ENCODE data around the gene LYSET.

LYSET gene

DNA sequence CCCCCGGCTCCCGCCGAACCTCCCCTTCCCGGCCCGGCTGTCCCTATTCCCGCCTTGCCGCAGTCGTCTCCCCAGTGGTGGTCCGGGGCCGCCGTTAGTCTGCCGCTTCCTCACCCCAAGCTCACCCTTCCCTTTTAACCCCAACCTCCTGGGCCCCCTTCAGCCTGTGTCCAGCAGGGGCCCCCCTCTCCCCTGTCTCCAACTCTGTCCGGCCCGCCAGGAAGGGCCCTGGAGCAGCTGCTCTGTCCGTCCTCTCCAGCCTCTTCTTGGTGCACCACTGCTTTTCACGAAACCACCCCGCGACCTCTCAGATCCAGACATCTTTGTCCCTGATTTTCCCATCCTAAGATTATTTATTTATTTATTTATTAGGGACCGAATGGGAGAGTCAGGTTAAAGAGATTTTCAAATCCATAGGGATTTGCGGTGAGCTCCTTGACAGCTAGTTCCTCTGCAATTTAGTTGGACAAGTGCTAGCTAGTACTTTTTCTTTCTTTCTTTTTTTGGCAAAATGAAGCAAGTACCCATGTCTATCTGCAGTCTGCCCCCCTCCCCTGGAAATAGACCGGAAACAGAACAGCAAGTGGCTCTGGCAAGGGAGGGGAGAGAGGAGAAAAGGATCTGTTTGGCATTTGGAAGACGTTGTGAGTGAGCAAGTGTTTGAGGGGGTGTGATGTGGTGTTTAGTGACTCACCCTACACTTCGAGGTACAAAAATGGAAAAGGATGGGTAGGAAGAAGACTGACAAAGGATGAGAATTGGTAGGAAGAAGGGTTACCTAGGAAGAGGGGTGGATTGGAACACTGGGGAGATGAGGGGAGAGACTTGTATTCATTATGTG is 22.6 kb downstream of the LYSET start (continued):
- TF ChIP-seq, protein P1, sequence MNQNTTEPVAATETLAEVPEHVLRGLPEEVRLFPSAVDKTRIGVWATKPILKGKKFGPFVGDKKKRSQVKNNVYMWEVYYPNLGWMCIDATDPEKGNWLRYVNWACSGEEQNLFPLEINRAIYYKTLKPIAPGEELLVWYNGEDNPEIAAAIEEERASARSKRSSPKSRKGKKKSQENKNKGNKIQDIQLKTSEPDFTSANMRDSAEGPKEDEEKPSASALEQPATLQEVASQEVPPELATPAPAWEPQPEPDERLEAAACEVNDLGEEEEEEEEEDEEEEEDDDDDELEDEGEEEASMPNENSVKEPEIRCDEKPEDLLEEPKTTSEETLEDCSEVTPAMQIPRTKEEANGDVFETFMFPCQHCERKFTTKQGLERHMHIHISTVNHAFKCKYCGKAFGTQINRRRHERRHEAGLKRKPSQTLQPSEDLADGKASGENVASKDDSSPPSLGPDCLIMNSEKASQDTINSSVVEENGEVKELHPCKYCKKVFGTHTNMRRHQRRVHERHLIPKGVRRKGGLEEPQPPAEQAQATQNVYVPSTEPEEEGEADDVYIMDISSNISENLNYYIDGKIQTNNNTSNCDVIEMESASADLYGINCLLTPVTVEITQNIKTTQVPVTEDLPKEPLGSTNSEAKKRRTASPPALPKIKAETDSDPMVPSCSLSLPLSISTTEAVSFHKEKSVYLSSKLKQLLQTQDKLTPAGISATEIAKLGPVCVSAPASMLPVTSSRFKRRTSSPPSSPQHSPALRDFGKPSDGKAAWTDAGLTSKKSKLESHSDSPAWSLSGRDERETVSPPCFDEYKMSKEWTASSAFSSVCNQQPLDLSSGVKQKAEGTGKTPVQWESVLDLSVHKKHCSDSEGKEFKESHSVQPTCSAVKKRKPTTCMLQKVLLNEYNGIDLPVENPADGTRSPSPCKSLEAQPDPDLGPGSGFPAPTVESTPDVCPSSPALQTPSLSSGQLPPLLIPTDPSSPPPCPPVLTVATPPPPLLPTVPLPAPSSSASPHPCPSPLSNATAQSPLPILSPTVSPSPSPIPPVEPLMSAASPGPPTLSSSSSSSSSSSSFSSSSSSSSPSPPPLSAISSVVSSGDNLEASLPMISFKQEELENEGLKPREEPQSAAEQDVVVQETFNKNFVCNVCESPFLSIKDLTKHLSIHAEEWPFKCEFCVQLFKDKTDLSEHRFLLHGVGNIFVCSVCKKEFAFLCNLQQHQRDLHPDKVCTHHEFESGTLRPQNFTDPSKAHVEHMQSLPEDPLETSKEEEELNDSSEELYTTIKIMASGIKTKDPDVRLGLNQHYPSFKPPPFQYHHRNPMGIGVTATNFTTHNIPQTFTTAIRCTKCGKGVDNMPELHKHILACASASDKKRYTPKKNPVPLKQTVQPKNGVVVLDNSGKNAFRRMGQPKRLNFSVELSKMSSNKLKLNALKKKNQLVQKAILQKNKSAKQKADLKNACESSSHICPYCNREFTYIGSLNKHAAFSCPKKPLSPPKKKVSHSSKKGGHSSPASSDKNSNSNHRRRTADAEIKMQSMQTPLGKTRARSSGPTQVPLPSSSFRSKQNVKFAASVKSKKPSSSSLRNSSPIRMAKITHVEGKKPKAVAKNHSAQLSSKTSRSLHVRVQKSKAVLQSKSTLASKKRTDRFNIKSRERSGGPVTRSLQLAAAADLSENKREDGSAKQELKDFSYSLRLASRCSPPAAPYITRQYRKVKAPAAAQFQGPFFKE (tag by site-specific recombination; IDR thresholded peaks at IDR 0.05; ENCODE audit: borderline replicate concordance) = no peak
- TF ChIP-seq ZSCAN23 (tag by site-specific recombination; IDR thresholded peaks at IDR 0.05) = no peak
- 0 out of 2 replicates have a peak, but pooled peaks have one; percentile 32 for TF ChIP-seq ZNF501 (tag by site-specific recombination; IDR thresholded peaks at IDR 0.05)
- TF ChIP-seq ZNF37A (tag by site-specific recombination; IDR thresholded peaks at IDR 0.05) = no peak
- peak; percentile 37; the same call in 1 of the 2 replicates for TF ChIP-seq SCRT1 (tag by site-specific recombination; IDR thresholded peaks at IDR 0.05; ENCODE audit: borderline replicate concordance)
- peak; percentile 80 for TF ChIP-seq BCL11B (tag by site-specific recombination; IDR thresholded peaks at IDR 0.05; ENCODE audit: low read depth)
- no peak for TF ChIP-seq ZNF776 (tag by site-specific recombination; IDR thresholded peaks at IDR 0.05; ENCODE audit: borderline replicate concordance)
- TF ChIP-seq ZNF664 (tag by site-specific recombination; IDR thresholded peaks at IDR 0.05) = no peak
- TF ChIP-seq ZNF621 (tag by site-specific recombination; IDR thresholded peaks at IDR 0.05) = no peak
- no peak for TF ChIP-seq ZNF510 (tag by site-specific recombination; IDR thresholded peaks at IDR 0.05; ENCODE audit: insufficient replicate concordance)
- TF ChIP-seq, protein P2, sequence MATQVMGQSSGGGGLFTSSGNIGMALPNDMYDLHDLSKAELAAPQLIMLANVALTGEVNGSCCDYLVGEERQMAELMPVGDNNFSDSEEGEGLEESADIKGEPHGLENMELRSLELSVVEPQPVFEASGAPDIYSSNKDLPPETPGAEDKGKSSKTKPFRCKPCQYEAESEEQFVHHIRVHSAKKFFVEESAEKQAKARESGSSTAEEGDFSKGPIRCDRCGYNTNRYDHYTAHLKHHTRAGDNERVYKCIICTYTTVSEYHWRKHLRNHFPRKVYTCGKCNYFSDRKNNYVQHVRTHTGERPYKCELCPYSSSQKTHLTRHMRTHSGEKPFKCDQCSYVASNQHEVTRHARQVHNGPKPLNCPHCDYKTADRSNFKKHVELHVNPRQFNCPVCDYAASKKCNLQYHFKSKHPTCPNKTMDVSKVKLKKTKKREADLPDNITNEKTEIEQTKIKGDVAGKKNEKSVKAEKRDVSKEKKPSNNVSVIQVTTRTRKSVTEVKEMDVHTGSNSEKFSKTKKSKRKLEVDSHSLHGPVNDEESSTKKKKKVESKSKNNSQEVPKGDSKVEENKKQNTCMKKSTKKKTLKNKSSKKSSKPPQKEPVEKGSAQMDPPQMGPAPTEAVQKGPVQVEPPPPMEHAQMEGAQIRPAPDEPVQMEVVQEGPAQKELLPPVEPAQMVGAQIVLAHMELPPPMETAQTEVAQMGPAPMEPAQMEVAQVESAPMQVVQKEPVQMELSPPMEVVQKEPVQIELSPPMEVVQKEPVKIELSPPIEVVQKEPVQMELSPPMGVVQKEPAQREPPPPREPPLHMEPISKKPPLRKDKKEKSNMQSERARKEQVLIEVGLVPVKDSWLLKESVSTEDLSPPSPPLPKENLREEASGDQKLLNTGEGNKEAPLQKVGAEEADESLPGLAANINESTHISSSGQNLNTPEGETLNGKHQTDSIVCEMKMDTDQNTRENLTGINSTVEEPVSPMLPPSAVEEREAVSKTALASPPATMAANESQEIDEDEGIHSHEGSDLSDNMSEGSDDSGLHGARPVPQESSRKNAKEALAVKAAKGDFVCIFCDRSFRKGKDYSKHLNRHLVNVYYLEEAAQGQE (tag by site-specific recombination; IDR thresholded peaks at IDR 0.05) = peak; percentile 64
- TF ChIP-seq GFI1B (tag by site-specific recombination; IDR thresholded peaks at IDR 0.05) = no peak
- peak; percentile 68; the same call in 1 of the 2 replicates for TF ChIP-seq SCRT2 (tag by site-specific recombination; IDR thresholded peaks at IDR 0.05)
- no peak for TF ChIP-seq ZNF660 (tag by site-specific recombination; IDR thresholded peaks at IDR 0.05)
- TF ChIP-seq OVOL3 (tag by site-specific recombination; IDR thresholded peaks at IDR 0.05) = peak; percentile 52
- no peak for TF ChIP-seq ZNF324 (tag by site-specific recombination; IDR thresholded peaks at IDR 0.05)
- TF ChIP-seq, protein P3, sequence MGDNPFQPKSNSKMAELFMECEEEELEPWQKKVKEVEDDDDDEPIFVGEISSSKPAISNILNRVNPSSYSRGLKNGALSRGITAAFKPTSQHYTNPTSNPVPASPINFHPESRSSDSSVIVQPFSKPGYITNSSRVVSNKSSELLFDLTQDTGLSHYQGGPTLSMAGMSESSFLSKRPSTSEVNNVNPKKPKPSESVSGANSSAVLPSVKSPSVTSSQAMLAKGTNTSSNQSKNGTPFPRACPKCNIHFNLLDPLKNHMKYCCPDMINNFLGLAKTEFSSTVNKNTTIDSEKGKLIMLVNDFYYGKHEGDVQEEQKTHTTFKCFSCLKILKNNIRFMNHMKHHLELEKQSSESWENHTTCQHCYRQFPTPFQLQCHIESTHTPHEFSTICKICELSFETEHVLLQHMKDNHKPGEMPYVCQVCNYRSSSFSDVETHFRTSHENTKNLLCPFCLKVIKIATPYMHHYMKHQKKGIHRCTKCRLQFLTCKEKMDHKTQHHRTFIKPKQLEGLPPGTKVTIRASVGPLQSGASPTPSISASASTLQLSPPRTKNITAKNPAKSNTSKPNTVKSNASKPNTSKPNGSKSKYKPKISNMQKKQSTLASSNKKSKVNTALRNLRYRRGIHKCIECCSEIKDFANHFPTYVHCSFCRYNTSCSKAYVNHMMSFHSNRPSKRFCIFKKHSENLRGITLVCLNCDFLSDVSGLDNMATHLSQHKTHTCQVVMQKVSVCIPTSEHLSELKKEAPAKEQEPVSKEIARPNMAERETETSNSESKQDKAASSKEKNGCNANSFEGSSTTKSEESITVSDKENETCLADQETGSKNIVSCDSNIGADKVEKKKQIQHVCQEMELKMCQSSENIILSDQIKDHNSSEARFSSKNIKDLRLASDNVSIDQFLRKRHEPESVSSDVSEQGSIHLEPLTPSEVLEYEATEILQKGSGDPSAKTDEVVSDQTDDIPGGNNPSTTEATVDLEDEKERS (tag by site-specific recombination; IDR thresholded peaks at IDR 0.05) = 0 out of 2 replicates have a peak, but pooled peaks have one; percentile 30
- no peak for TF ChIP-seq ZNF521 (tag by site-specific recombination; IDR thresholded peaks at IDR 0.05)
- TF ChIP-seq, protein P4, sequence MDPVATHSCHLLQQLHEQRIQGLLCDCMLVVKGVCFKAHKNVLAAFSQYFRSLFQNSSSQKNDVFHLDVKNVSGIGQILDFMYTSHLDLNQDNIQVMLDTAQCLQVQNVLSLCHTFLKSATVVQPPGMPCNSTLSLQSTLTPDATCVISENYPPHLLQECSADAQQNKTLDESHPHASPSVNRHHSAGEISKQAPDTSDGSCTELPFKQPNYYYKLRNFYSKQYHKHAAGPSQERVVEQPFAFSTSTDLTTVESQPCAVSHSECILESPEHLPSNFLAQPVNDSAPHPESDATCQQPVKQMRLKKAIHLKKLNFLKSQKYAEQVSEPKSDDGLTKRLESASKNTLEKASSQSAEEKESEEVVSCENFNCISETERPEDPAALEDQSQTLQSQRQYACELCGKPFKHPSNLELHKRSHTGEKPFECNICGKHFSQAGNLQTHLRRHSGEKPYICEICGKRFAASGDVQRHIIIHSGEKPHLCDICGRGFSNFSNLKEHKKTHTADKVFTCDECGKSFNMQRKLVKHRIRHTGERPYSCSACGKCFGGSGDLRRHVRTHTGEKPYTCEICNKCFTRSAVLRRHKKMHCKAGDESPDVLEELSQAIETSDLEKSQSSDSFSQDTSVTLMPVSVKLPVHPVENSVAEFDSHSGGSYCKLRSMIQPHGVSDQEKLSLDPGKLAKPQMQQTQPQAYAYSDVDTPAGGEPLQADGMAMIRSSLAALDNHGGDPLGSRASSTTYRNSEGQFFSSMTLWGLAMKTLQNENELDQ (tag by site-specific recombination; IDR thresholded peaks at IDR 0.05; ENCODE audit: low read depth) = no peak
- TF ChIP-seq, protein P5, sequence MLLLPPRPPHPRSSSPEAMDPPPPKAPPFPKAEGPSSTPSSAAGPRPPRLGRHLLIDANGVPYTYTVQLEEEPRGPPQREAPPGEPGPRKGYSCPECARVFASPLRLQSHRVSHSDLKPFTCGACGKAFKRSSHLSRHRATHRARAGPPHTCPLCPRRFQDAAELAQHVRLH (tag by site-specific recombination; IDR thresholded peaks at IDR 0.05) = no peak
- no peak for TF ChIP-seq ZNF391 (tag by site-specific recombination; IDR thresholded peaks at IDR 0.05; ENCODE audit: borderline replicate concordance, low read depth)
- TF ChIP-seq ZNF10 (tag by site-specific recombination; IDR thresholded peaks at IDR 0.05) = no peak
- TF ChIP-seq ZNF354C (tag by site-specific recombination; IDR thresholded peaks at IDR 0.05; ENCODE audit: borderline replicate concordance, low read depth) = no peak
- no peak for TF ChIP-seq MYNN (tag by site-specific recombination; IDR thresholded peaks at IDR 0.05; ENCODE audit: borderline replicate concordance)
